NCI-H510A (cell line): ENCODE measurements around the gene RNU7-1.
"Not testable (repeated sequence)": the region's sequence is repeated elsewhere in the genome, so short reads cannot be mapped to it uniquely, and the experiment has no call there.

ENCODE experiments used
- DNase-seq: peaks from one replicate; lab custom pipeline; 2025; lab: John Stamatoyannopoulos, UW

Gene RNU7-1

DNA sequence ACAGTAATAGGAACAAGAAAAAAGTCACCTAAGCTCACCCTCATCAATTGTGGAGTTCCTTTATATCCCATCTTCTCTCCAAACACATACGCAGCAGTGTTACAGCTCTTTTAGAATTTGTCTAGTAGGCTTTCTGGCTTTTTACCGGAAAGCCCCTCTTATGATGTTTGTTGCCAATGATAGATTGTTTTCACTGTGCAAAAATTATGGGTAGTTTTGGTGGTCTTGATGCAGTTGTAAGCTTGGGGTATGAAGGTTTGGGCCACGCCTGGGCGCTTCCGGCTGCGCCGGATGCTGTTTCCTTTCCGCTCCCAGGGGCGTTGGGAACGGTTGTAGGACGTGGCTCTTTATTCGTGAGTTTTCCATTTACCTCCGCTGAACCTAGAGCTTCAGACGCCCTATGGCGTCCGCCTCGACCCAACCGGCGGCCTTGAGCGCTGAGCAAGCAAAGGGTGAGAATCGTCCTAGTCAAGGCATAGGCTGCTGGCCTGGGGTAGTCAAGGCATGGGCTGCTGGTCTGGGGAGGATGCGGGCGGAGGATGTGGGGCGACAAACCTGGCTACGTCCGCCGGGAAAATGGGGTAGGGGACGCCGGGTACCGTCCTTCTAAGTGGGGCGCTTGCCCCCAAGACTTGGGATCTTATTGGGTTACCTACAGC is at the start of gene RNU7-1, which contains the start of gene C12orf57:
TSS of gene RNU7-1 (plus strand) at position 95 of the 659 bp plus-strand sequence.
TSS of gene C12orf57 (plus strand) at position 301 of the 659 bp plus-strand sequence. CDS start at position 401, 100 bp downstream.
- DNase-seq: peak; percentile 65

DNA sequence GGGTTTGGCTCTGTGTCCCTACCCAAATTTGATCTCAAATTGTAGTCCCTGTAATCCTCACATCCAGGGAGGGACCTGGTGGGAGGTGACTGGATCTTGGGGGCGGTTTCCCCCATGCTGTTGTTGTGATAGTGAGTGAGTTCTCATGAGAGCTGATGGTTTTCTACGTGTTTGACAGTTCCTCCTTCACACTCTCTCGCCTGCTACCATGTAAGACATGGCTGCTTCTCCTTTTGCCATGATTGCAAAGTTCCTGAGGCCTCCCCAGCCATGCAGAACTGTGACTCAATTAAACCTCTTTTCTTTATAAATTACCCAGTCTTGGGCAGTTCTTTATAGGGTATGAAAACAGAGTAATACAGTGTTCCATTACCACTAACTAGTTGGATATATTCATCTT is 49.3 kb upstream of the RNU7-1 start:
- no peak for DNase-seq

DNA sequence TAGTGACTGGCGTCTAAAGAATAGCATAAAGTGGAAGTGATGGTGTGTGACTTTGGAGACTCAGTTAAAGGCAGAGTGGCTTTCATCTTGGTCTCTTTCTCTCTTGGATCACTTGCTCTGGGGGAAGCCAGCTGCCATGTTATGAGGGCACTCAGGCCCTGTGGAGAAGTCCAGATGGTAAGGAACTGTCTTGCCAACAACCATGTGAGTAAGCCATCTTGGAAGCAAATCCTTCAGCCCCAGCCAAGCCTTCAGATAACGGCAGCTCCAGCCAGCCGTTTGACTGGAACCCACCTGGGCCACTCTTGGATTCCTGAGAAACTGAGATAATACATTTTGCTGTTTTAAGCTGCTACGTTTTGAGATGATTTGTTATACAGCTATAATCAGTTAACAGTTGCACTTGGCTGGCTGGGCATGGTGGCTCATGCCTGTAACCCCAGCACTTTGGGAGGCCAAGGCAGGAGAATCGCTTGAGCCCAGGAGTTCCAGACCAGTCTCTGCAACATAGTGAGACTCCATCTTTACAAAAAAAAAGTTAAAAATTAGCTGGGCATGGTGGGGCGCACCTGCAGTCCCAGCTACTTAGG is 46.7 kb upstream of the RNU7-1 start:
- no peak for DNase-seq

DNA sequence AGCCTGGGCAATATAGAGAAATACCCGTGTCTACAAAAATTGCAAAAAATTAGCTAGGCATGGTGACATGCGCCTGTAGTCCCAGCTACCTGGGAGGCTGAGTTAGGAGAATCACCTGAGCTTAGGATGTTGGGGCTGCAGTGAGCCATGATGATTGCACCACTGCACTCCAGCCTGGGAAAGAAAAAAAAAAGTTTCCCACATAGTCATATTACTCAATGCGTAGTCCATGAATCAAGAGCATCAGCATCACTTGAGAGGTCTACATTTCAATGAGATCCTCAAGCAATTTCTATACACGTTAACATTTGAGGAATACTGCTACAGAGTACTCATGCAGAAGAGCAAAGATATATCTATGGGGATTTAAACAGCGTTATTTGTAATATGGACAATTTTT is 44.2 kb upstream of the RNU7-1 start:
- DNase-seq: no peak

DNA sequence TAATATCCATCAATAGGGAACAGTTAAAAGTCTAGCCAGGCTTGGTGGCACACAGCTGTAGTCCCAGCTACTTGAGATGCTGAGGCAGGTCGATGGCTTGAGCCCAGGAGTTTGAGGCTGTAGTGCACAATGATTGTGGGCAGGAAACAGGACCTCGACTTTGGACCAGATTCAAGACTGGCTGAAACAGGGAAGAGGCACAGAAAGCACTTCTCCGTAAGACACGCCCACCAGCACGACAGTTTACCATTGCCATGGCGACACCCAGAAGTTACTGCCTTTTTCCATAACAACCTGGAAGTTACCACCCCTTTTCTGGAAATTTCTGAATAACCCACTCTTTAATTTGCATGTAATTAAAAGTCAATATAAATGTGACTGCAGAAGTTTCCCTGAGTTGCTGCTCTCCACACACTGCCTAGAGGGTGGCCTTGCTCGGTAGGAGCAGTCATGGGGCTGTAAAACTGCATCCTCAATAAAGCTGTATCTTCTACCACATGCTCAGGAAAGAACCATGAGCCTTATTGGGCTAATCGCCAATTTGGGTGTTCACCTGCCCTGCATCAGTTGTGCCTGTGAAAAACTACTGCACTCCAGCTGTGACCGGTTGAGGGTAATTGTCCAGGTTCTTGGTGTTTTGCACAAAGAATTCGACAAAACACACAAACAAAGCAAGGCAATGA is 43.6 kb upstream of the RNU7-1 start:
- no peak for DNase-seq

DNA sequence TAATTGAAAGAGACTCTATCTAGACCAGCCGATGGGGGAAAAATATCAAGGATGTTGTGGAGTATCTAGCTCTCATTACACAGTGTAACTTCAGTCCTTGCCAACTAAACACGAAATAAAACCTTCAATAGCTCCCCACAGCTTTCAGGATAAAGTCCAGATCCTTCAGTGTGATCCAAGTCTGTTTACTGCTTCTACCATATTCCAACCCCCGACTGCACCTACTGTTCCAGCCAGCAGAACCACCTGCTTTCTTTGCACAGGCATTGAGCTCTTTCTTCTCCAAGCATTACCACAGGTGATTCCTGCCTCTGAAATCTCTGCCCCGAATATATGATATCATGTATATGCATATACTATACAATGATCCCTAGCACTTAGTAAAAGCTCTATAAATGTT is 41.2 kb upstream of the RNU7-1 start:
- no peak for DNase-seq

DNA sequence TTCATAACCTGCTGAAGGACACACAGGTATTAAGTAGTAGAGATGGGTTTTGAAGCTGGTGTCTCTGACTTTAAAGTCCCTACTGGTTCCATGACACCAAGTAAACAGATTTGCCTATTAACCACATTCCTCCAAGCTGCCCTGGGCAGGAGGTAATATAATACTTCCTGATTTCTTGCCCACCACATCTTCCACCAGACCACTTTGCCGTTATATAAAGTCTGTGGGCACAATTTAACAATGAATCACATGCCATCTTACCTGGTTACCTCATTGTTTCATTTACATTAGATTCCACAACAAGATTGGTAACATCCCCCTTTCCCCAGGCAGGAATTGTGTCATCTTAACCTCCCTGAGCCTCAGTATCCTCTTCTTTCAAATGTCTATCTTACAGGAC is 39.9 kb upstream of the RNU7-1 start:
- DNase-seq: no peak

DNA sequence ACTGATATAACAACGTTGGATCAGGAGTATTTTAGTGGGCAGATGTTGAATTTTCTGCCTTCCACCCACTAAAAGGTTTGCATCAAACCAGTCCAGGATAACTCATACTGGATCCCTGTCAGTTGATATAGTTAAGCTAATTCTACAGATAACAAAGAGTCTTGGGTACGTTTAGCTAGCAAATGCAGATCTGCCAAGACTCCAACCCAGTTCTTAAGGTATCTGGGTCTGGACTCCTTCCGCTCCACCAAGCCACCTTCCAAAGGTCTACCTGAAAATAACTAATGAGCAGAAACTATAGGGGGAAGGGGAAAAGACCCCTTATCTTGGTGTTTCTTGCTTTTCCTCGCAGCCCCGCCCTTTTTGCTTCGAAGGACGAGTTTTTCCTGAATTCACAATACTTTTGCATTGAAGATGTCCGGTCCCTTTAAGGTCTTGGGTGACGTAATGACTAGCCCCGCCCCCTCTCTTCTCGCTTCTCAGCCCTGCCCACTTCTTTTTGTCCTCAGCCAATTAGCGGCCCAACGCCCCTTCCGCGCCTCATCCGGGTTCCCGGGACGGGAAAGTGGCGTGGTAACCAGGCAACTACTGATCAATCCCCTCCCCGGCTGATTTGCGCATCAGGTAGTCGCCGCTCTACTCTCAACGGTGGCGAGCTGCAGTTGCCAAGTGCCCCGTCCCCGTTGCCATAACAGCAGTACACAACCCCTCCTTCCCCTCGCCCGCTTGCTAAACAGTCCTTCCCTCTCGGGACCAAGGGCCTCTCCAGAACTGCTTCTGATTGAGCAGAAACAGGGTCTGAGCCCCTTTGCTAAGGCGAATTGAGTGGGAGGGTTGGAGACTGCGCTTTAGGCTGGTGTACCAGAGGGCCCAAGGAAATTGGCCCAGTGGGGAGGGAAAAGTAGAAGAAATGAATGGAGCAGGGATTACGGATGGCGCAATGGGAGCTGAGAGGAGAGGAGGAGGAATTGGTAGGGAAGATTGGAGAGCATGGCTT is 39.0 kb upstream of the RNU7-1 start, which contains the start of gene LRRC23:
TSS of gene LRRC23 (plus strand) at position 543 of the 997 bp plus-strand sequence. CDS start 812 bp downstream, outside the sequence.
- peak; percentile 91 for DNase-seq

DNA sequence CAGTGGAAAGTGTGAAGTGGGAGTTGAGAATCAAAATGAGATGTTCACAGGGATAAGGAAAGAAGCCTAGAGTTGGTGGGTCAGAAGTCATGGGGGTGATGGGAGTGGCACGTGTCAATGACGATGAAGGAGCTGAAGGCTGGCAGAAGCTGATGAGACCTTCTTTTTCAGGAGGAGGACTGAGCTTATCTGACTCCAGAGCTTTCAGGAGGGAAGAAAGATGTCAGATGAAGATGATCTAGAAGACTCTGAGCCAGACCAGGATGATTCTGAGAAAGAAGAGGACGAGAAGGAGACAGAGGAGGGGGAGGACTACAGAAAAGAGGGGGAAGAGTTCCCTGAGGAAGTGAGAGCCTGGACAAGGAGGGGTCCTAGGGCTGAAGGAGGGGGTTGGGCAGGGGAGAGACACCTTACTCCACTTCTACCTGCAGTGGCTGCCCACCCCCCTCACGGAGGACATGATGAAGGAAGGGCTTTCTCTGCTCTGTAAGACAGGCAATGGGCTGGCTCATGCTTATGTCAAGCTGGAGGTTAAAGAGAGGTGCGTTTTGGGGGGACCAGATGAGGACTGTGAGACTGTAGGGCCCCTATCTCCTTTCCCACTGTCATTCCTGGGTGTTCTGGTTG is 38.1 kb upstream of the RNU7-1 start:
- DNase-seq: no peak

DNA sequence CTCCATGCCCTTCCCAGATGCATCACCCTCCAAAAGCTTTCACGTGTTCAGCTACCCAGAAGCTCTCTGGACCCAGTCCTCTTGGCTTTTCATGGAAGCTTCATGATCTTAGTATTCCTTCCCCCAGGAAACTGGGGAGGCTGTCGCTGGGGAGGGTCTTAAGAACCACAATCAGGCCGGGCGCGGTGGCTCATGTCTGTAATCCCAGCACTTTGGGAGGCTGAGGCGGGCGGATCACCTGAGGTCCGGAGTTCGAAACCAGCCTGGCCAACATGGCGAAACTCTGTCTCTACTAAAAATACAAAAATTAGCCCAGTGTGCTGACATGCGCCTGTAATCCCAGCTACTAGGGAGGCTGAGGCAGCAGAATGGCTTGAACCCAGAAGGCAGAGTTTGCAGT is 35.5 kb upstream of the RNU7-1 start:
- not testable (repeated sequence) for DNase-seq

DNA sequence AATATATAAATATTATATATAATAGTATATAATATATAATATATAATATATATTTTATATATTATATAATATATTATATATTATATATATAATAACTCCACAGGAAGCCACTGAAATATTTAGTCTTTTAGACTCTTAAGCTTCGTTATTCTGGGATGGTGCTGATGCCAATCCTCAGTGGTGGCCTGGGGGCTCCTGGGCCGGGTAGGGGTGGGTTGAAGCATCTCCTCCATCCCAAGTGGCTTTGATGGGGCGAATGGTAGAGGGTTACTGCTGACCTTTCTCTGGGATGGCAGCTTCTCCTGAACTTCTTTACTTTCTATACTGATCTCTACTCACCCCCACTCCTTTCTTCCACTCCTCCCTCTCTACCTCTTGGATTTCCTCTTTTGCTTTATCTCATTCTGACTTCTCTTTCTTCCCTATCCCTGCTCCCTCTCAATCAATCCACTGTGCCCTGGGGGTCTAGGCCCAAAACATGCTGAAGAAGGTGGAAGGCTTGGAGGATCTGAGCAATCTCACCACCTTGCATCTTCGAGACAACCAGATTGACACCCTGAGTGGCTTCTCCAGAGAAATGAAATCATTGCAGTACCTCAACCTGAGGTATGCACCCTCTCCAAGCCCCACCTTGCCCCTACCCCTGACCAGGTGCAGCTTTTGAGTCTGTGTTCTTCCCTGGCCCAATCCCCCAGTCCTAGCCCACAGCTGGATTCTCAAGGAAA is 34.0 kb upstream of the RNU7-1 start:
- no peak for DNase-seq

DNA sequence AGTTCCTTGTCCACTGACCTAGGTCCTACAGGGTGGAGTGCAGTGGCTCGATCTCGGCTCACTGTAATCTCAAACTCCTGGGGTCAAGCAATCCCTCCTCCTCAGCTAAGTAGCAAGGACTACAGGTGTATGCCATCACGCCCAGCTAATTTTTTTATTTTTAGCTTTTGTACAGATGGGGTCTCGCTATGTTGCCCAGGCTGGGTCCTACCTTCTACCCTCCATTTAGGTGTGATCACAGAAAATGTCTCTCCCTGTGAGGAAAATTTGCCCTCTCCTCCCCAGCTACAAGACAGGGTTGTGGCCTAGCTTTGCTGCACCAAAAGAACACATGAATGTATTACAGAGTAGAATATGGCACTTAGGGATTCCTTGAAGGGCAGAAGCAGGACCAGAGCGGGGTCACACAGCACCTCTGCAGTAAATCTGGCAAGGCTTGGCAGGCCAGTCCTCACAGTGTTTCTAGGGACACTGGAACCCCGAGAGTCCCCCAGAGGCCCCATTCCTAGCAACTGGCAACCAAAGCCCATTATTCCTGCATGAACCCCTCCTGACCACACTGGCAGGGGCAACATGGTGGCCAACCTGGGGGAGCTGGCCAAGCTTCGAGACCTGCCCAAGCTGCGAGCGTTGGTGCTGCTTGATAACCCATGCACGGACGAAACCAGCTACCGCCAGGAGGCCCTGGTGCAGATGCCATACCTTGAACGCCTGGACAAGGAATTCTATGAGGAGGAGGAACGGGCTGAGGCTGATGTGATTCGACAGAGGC is 31.3 kb upstream of the RNU7-1 start:
- DNase-seq: no peak

DNA sequence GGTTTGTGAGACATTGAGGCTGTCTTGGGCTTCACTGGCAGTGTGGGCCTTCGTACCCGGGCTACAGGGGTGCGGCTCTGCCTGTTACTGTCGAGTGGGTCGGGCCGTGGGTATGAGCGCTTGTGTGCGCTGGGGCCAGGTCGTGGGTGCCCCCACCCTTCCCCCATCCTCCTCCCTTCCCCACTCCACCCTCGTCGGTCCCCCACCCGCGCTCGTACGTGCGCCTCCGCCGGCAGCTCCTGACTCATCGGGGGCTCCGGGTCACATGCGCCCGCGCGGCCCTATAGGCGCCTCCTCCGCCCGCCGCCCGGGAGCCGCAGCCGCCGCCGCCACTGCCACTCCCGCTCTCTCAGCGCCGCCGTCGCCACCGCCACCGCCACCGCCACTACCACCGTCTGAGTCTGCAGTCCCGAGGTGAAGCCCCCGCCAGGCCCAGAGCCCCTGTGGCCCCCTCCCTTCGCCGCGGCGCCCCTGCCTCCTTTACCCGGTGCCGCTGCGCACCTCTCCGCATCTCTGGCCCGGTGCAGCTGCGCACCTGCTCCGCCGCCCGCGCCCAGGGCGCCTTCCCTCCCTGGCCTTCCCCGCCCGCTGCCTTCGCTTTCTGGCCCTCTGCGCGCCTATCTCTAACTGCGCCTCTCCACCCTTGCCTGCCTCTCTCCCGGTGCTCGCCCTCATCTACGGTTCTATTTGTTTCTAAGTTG is 29.2 kb upstream of the RNU7-1 start, which contains the start of gene ENO2:
TSS of gene ENO2 (plus strand) at position 335 of the 701 bp plus-strand sequence. CDS start 1,253 bp downstream, outside the sequence.
- peak; percentile 24 for DNase-seq

DNA sequence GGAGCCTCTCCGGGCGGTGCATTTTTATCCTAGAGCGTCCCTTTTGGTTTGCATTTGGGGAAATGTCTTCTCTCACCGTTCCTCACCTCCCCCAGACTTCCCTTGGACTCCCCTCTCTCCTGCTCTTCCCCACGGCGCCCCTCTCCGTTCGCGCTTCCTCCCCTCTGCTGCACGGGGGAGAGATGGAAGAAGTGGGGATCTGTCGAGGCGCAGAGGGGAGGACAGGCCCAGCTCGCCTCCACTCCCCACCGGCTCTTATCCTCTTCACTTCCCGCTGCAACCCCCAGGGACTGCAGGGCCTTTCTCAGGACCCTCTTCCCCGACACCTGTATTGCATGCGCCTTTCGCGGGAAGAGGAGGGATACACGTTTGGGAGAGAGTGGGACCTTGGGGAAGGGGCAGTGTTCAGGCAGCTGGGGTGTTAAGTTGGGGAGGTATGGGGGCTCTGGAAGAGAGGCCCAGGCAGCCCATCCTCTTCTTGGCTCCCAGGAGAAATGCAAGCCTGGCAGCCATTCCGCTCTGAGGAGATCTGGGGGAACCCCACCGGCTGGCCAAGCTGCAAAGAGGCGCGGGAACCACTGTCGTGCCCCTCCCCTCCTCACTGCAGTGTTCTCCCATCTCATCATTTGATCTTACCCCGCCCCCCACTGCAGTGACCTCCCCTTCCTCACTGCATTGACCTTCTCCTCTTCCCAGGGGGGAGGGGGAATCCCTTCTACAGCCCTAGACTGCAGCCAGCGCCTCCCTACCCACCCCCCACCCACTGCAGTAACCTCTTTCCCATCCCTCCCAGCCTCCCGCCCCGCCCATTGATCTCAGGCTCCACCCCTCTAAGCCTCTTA is 28.4 kb upstream of the RNU7-1 start:
- DNase-seq: no peak

DNA sequence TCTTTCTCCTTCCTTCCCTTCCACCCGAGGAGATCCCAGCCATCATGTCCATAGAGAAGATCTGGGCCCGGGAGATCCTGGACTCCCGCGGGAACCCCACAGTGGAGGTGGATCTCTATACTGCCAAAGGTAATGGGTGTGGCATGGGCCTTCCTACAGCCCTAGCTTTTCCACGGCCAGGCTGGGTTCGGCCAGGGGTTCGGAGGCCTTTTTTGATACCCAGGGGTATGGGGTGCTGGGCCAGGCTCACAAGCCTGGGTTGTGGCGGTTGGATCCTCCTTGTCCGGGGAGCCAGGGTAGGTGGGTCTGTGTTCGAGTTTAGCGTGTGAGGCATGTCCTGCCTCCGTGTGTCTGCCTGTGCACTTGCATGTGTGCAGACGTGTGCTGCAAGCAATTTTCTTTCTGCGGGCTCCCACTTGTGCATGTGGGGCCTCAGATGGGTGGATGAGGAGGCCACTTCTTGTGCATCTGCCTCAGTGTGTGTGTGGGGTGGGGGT is 27.8 kb upstream of the RNU7-1 start:
- no peak for DNase-seq

DNA sequence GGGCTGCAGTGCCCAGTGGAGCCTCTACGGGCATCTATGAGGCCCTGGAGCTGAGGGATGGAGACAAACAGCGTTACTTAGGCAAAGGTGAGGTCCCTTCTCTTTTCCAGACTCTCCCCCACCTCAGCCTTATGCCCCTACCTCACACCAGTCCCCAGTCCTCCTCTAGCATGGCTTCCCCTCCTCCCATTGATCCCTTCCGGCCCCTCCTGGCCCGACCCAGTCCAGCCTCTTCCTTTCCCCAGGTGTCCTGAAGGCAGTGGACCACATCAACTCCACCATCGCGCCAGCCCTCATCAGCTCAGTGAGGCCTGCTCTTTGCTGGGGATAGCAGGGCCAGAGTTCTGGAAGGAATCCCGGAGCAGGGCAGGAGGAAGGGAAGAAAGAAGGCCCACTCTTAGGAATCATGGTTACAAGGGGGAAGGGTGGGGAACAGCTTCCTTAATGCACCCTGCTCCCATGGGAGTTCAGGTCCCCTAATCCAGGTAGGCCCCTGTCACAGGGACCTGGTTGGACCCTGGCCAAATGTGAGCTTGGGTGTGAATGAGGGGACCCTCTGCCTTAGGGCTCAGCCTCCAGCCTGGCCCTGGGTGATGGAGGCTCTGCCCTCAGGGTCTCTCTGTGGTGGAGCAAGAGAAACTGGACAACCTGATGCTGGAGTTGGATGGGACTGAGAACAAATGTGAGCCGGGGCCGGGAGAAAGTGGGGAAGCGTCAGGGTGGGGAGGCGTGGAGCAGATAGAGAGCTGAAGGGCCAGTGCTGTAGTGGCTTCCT is 27.0 kb upstream of the RNU7-1 start:
- DNase-seq: no peak
